WTC11 (cell line): ENCODE data around the gene CD180. TPM values are rescaled to one million over a fixed set of nuclear protein-coding genes. Genes with fewer than 3 reads are reported as not detected.

Source experiments
- ATAC-seq: fragments of 200-7000 bp; cut with Tn5 transposase; 2 replicates; pipeline ENCODE4 v1.10.0; 2021; ENCODE audit warnings: mild to moderate bottlenecking, moderate library complexity
- CTCF ChIA-PET: fragments of 300-600 bp; sonication (Branson Sonifier 250); formaldehyde crosslinking; loops from one replicate; lab custom pipeline; 2021; ENCODE audit warnings: antibody characterized with exemption; lab: Charles Lee
- POLR2A ChIA-PET: fragments of 350-600 bp; sonication (Branson Sonifier 250); formaldehyde crosslinking; loops from one replicate; lab custom pipeline; 2021; ENCODE audit warnings: antibody characterized with exemption; lab: Charles Lee
- DNase-seq: peaks from one replicate; pipeline ENCODE4 v3.0.0; 2021; ENCODE audit warnings: low spot score
- H3K27ac Mint-ChIP-seq: 2 replicates; pipeline ENCODE4 v1.8.0; 2021; ENCODE audit warnings: mixed read lengths
- H3K27me3 Mint-ChIP-seq: 2 replicates; pipeline ENCODE4 v1.8.0; 2021; ENCODE audit warnings: low read depth, mild to moderate bottlenecking, moderate library complexity, mixed read lengths
- H3K36me3 Mint-ChIP-seq: 2 replicates; pipeline ENCODE4 v1.8.0; 2021; ENCODE audit warnings: mixed read lengths
- H3K4me1 Mint-ChIP-seq: 2 replicates; pipeline ENCODE4 v1.8.0; 2022; ENCODE audit warnings: mixed read lengths
- H3K4me3 Mint-ChIP-seq: 2 replicates; pipeline ENCODE4 v1.8.0; 2021; ENCODE audit warnings: mild to moderate bottlenecking, moderate library complexity, mixed read lengths
- H3K9me3 Mint-ChIP-seq: 2 replicates; pipeline ENCODE4 v1.8.0; 2021; ENCODE audit warnings: mixed read lengths
- IRF1 ChIP-seq: sonication (generic); formaldehyde crosslinking; IDR thresholded peaks from 2 replicates; pipeline ENCODE4 v1.8.0; 2023; ENCODE audit warnings: missing genetic modification reagents
- IRF2 ChIP-seq: sonication (generic); formaldehyde crosslinking; IDR thresholded peaks from 2 replicates; pipeline ENCODE4 v1.8.0; 2022; ENCODE audit warnings: low read depth, missing genetic modification reagents, borderline replicate concordance
- NR2C2 ChIP-seq: sonication (generic); formaldehyde crosslinking; IDR thresholded peaks from 2 replicates; pipeline ENCODE4 v1.8.0; 2022; ENCODE audit warnings: mild to moderate bottlenecking, missing genetic modification reagents
- NR3C1 ChIP-seq: sonication (generic); formaldehyde crosslinking; conservative IDR thresholded peaks from 2 replicates; pipeline ENCODE4 v1.8.1; 2023; ENCODE audit warnings: low read depth, mild to moderate bottlenecking, missing genetic modification reagents
- RORB ChIP-seq: fragments of 250-450 bp; sonication (Bioruptor Pico); IDR thresholded peaks from 2 replicates; pipeline ENCODE4 v1.9.0; 2021; ENCODE audit warnings: mild to moderate bottlenecking
- ZBTB21 ChIP-seq: sonication (generic); formaldehyde crosslinking; IDR thresholded peaks from 2 replicates; pipeline ENCODE4 v1.8.1; 2023; ENCODE audit warnings: mild to moderate bottlenecking, missing genetic modification reagents, borderline replicate concordance
- ZNF219 ChIP-seq: sonication (generic); formaldehyde crosslinking; IDR thresholded peaks from 2 replicates; pipeline ENCODE4 v1.8.0; 2023; ENCODE audit warnings: missing genetic modification reagents, mild to moderate bottlenecking, borderline replicate concordance
- ZNF281 ChIP-seq: sonication (generic); formaldehyde crosslinking; IDR thresholded peaks from 2 replicates; pipeline ENCODE4 v1.8.0; 2023; ENCODE audit warnings: mild to moderate bottlenecking, missing genetic modification reagents
- ZNF396 ChIP-seq: fragments of 250-450 bp; sonication (Bioruptor Pico); IDR thresholded peaks from 2 replicates; pipeline ENCODE4 v1.8.0; 2021; ENCODE audit warnings: mild to moderate bottlenecking, moderate library complexity, borderline replicate concordance
- ZNF423 ChIP-seq: fragments of 250-450 bp; sonication (Bioruptor Pico); IDR thresholded peaks from 2 replicates; pipeline ENCODE4 v2.1.2; 2022; ENCODE audit warnings: mild to moderate bottlenecking, moderate library complexity
- total RNA-seq: library from RNA; stranded (reverse); gene quantifications from 3 replicates; pipeline ENCODE4 v1.2.3, GENCODE V29; 2021
- TF ChIP-seq, protein P1 (sequence below): sonication (generic); formaldehyde crosslinking; IDR thresholded peaks from 2 replicates; pipeline ENCODE4 v1.8.0; 2022; ENCODE audit warnings: mild to moderate bottlenecking, missing genetic modification reagents
- TF ChIP-seq, protein P2 (sequence below): fragments of 250-450 bp; sonication (Bioruptor Pico); conservative IDR thresholded peaks from 2 replicates; pipeline ENCODE4 v1.9.0; 2021; ENCODE audit warnings: mild to moderate bottlenecking
- TF ChIP-seq, protein P3 (sequence below): sonication (generic); formaldehyde crosslinking; IDR thresholded peaks from 2 replicates; pipeline ENCODE4 v1.8.0; 2023; ENCODE audit warnings: missing genetic modification reagents, mild to moderate bottlenecking, borderline replicate concordance
- TF ChIP-seq, protein P4 (sequence below): sonication (generic); formaldehyde crosslinking; IDR thresholded peaks from 2 replicates; pipeline ENCODE4 v1.8.1; 2023; ENCODE audit warnings: mild to moderate bottlenecking, missing genetic modification reagents, moderate library complexity

Gene CD180
- total RNA-seq, 1 experiment from 2014 or later: not detected

DNA sequence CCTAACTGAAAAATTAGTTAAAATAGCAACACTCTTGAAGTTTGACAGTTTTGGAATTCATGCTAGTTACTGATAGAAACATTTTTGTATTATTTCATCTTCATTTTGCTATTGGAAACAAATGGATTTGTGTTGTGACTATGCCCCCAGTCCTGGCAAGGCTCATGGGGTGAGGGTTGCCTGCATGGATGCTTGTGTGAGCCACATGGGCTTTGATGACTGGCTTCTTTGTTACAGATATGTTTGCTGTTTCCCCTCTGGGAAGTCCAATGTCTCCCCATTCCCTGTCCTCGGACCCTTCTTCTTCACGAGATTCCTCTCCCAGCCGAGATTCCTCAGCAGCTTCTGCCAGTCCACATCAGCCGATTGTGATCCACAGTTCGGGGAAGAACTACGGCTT, 44.2 kb downstream of the CD180 start:
- Mint-ChIP-seq H3K27me3 (no peaks in the 10 kb centered on the region), H3K9me3 (no peaks in the 10 kb centered on the region), H3K36me3 (no peaks in the 10 kb centered on the region), H3K4me1 (peaks cover 5% of the 10 kb centered on the region; the same call in 1 of the 2 replicates), H3K4me3 (no peak overlapping the region), H3K27ac (no peak overlapping the region)
- no peak for DNase-seq
- ATAC-seq: no peak
- no peak for TF ChIP-seq ZBTB21 (CRISPR knock-in tag)
- no peak for TF ChIP-seq IRF1 (CRISPR knock-in tag)
- no peak for TF ChIP-seq NR2C2 (CRISPR knock-in tag)
- TF ChIP-seq RORB (CRISPR knock-in tag): no peak
- TF ChIP-seq IRF2 (CRISPR knock-in tag): no peak
- TF ChIP-seq, protein P1, sequence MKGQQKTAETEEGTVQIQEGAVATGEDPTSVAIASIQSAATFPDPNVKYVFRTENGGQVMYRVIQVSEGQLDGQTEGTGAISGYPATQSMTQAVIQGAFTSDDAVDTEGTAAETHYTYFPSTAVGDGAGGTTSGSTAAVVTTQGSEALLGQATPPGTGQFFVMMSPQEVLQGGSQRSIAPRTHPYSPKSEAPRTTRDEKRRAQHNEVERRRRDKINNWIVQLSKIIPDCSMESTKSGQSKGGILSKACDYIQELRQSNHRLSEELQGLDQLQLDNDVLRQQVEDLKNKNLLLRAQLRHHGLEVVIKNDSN (CRISPR knock-in tag): no peak
- no peak for TF ChIP-seq ZNF219 (CRISPR knock-in tag)
- TF ChIP-seq NR3C1 (CRISPR knock-in tag): no peak
- TF ChIP-seq, protein P2, sequence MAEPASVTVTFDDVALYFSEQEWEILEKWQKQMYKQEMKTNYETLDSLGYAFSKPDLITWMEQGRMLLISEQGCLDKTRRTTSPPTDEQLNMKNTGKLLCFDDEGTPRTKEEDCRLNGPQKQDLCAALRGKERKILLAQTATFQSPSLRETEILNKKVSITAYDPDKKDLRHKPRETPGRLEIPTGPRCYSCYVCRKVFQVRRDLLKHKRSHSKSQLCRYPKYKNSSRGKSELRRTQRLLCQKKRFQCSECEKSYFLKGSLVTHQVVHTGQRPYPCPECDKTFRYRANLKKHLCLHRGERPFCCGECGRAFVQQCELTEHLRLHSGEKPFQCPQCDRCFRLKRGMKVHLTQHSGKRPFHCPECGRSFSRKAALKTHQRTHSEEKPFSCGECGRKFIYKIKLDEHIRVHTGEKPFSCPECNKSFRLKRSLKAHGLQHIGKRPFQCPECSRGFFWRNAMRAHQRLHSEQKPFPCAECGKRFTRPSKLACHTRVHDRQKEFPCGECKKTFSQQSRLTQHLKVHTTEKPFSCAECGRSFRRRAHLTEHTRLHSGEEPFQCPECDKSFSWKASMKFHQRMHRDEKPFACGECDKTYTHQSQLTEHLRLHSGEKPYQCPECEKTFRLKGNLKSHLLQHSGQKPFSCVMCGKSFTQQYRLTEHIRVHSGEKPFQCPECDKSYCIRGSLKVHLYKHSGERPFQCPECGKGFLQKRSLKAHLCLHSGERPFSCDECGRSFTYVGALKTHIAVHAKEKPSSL (CRISPR knock-in tag): no peak
- TF ChIP-seq, protein P3, sequence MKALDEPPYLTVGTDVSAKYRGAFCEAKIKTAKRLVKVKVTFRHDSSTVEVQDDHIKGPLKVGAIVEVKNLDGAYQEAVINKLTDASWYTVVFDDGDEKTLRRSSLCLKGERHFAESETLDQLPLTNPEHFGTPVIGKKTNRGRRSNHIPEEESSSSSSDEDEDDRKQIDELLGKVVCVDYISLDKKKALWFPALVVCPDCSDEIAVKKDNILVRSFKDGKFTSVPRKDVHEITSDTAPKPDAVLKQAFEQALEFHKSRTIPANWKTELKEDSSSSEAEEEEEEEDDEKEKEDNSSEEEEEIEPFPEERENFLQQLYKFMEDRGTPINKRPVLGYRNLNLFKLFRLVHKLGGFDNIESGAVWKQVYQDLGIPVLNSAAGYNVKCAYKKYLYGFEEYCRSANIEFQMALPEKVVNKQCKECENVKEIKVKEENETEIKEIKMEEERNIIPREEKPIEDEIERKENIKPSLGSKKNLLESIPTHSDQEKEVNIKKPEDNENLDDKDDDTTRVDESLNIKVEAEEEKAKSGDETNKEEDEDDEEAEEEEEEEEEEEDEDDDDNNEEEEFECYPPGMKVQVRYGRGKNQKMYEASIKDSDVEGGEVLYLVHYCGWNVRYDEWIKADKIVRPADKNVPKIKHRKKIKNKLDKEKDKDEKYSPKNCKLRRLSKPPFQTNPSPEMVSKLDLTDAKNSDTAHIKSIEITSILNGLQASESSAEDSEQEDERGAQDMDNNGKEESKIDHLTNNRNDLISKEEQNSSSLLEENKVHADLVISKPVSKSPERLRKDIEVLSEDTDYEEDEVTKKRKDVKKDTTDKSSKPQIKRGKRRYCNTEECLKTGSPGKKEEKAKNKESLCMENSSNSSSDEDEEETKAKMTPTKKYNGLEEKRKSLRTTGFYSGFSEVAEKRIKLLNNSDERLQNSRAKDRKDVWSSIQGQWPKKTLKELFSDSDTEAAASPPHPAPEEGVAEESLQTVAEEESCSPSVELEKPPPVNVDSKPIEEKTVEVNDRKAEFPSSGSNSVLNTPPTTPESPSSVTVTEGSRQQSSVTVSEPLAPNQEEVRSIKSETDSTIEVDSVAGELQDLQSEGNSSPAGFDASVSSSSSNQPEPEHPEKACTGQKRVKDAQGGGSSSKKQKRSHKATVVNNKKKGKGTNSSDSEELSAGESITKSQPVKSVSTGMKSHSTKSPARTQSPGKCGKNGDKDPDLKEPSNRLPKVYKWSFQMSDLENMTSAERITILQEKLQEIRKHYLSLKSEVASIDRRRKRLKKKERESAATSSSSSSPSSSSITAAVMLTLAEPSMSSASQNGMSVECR (CRISPR knock-in tag): no peak
- no peak for TF ChIP-seq ZNF281
- no peak for TF ChIP-seq ZNF423 (CRISPR knock-in tag)
- no peak for TF ChIP-seq ZNF396 (CRISPR knock-in tag)
- TF ChIP-seq, protein P4, sequence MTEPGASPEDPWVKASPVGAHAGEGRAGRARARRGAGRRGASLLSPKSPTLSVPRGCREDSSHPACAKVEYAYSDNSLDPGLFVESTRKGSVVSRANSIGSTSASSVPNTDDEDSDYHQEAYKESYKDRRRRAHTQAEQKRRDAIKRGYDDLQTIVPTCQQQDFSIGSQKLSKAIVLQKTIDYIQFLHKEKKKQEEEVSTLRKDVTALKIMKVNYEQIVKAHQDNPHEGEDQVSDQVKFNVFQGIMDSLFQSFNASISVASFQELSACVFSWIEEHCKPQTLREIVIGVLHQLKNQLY (CRISPR knock-in tag): no peak
- ChIA-PET CTCF (no interaction called here), POLR2A (no interaction called here)
